Endothelial cell (in vitro differentiated cells): ENCODE results near the gene DNAH5. TPM values are rescaled to one million over a fixed set of nuclear protein-coding genes. Genes with fewer than 3 reads are reported as not detected.
"Not testable (repeated sequence)": the region's sequence is repeated elsewhere in the genome, so short reads cannot be mapped to it uniquely, and the experiment has no call there.

Source experiments
- DNase-seq: peaks from one replicate; pipeline ENCODE4 v3.0.0; 2021; ENCODE audit warnings: low spot score
- H3K27ac Mint-ChIP-seq: one replicate; pipeline ENCODE4 v1.8.0; 2021; ENCODE audit warnings: mixed read lengths, inconsistent platforms; ENCODE audit not compliant: unreplicated experiment
- H3K27me3 Mint-ChIP-seq: one replicate; pipeline ENCODE4 v1.8.0; 2021; ENCODE audit warnings: mild to moderate bottlenecking, moderate library complexity, mixed read lengths, inconsistent platforms; ENCODE audit not compliant: unreplicated experiment
- H3K36me3 Mint-ChIP-seq: one replicate; pipeline ENCODE4 v1.8.0; 2021; ENCODE audit warnings: mild to moderate bottlenecking, low read depth, mixed read lengths, inconsistent platforms; ENCODE audit not compliant: unreplicated experiment
- H3K4me1 Mint-ChIP-seq: one replicate; pipeline ENCODE4 v1.8.0; 2021; ENCODE audit warnings: mild to moderate bottlenecking, mixed read lengths, inconsistent platforms; ENCODE audit not compliant: unreplicated experiment
- H3K4me3 Mint-ChIP-seq: one replicate; pipeline ENCODE4 v1.8.0; 2021; ENCODE audit warnings: mild to moderate bottlenecking, mixed read lengths, inconsistent platforms; ENCODE audit not compliant: unreplicated experiment
- H3K9me3 Mint-ChIP-seq: one replicate; pipeline ENCODE4 v1.8.0; 2021; ENCODE audit warnings: mixed read lengths, inconsistent platforms; ENCODE audit not compliant: unreplicated experiment
- total RNA-seq: library from RNA; stranded (reverse); fragmentation: NEBNext Ultra II Directional; extraction: Animal tissue kit (Norgen Biotek cat#: 25700); gene quantifications from one replicate; pipeline ENCODE4 v1.2.1, GENCODE V29; 2021; ENCODE audit not compliant: unreplicated experiment
- TF ChIP-seq, protein P1 (sequence below): fragments of 200-600 bp; sonication (generic); IDR thresholded peaks from one replicate; pipeline ENCODE4 v1.5.0; 2021; ENCODE audit warnings: antibody characterized with exemption; ENCODE audit not compliant: unreplicated experiment

DNAH5 gene
- total RNA-seq, 1 donor from 2014 or later: 0.80 TPM

DNA sequence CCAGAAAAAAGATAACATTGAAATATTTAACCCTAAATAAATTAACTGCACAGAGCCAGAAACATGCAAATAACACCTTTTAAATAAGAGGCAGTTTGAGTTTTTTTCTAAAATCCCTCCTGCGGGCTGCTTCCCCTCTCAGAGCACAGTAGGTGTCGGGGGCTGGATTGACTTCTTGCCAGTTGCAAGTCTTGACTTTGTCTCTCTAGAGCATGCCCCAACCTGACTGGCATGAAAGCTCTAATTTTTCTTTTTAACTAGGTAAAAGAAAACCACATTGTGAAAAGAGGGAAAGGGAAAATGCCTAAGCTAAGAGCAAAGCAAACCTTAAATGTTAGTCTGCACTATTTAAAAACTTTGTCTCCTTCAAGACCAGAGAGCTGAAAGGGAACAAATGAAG lies 46.4 kb upstream of the DNAH5 start:
- no peak overlapping the region for H3K4me3 Mint-ChIP-seq
- H3K4me1 Mint-ChIP-seq: no peaks in the 10 kb centered on the region
- H3K27me3 Mint-ChIP-seq: no peaks in the 10 kb centered on the region
- DNase-seq: no peak
- TF ChIP-seq, protein P1, sequence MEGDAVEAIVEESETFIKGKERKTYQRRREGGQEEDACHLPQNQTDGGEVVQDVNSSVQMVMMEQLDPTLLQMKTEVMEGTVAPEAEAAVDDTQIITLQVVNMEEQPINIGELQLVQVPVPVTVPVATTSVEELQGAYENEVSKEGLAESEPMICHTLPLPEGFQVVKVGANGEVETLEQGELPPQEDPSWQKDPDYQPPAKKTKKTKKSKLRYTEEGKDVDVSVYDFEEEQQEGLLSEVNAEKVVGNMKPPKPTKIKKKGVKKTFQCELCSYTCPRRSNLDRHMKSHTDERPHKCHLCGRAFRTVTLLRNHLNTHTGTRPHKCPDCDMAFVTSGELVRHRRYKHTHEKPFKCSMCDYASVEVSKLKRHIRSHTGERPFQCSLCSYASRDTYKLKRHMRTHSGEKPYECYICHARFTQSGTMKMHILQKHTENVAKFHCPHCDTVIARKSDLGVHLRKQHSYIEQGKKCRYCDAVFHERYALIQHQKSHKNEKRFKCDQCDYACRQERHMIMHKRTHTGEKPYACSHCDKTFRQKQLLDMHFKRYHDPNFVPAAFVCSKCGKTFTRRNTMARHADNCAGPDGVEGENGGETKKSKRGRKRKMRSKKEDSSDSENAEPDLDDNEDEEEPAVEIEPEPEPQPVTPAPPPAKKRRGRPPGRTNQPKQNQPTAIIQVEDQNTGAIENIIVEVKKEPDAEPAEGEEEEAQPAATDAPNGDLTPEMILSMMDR: no peak
- no peak overlapping the region for H3K27ac Mint-ChIP-seq
- H3K9me3 Mint-ChIP-seq: no peaks in the 10 kb centered on the region
- no peaks in the 10 kb centered on the region for H3K36me3 Mint-ChIP-seq

DNA sequence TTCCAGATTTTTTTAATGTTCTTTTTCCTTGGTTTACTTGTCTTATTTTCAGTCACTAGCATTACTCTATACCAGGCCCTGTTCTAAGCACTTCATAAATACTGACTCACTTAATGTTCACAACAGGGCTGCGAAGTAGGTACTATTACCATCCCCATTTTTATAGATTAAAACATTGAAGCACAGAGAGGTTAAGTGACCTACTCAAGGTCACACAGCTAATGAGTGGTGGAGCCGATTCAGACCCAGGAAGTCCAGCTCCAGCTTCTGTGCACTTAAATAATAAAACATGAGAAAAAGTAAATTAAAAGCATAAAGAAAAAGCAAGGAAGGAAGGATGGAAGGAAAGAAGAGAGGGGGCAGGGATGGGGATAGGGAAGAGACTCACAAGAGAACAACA lies 45.3 kb upstream of the DNAH5 start:
- no peaks in the 10 kb centered on the region for H3K4me1 Mint-ChIP-seq
- H3K36me3 Mint-ChIP-seq: no peaks in the 10 kb centered on the region
- no peak overlapping the region for H3K4me3 Mint-ChIP-seq
- no peaks in the 10 kb centered on the region for H3K9me3 Mint-ChIP-seq
- TF ChIP-seq, protein P1: no peak
- no peak overlapping the region for H3K27ac Mint-ChIP-seq
- no peaks in the 10 kb centered on the region for H3K27me3 Mint-ChIP-seq
- no peak for DNase-seq

DNA sequence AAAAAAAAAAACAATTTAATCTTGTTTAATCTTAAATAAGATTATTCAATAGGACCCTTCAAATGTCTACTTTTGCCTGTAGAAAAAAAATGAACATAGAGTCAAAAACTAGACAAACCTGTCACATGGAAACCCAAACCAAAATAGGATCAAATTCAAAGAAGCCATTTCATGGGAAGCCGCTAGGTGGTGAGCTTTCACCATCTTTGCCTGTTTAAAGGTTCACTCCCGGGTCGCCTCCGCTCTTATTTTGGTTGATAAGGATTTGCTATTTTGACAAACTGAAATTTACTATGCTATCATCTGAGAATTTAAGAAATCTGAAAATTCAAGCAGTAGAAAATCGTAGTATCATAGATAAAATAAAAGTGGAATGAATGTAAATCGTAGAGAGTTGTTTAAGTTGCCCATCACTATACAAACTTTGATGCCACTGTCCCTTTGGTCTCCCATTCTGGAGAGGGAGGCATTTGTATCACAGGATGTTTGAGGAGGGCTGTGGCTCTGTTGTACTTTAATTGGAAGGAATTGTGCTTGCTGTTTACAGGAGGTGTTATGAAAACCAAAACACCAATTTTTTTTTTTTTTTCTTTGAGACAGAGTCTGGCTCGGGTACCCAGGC lies 43.5 kb upstream of the DNAH5 start:
- Mint-ChIP-seq H3K4me1 (no peaks in the 10 kb centered on the region), H3K27ac (no peak overlapping the region), H3K27me3 (no peaks in the 10 kb centered on the region), H3K36me3 (no peaks in the 10 kb centered on the region), H3K9me3 (no peaks in the 10 kb centered on the region), H3K4me3 (no peak overlapping the region)
- DNase-seq: peak; percentile 66
- TF ChIP-seq, protein P1: peak; percentile 90

DNA sequence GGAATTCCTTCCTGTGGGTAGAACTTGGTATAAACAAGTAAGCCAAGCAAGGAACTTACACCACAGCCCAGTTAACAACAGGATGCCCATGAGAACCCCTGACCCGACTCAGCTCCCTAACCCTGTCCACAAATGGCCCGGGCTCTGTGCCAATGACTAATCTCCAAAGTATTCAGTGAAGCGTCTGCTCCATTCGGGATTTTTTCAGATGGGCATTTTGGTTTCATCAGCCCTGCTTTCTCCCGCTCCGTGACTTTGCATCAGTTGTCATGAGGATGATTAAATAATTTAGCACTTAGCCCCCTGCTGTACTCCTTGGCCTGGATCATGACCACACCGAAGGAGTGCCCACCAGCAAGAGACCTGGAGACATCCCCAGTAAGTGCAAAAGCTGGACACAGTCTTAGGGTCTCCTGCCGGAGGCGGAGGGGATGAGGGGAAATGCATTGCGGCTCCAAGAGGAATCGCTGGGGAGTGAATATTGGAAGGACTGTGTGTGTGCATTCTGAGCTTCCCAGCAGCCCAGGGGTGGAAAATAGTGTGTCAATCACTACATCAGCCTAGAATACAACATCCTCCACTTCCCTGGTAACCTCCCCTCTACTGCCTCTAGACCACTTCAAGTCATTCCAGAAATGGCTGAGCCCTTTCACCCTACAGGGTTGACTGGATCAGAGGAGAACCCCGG lies 41.4 kb upstream of the DNAH5 start:
- TF ChIP-seq, protein P1: no peak
- peaks cover under 1% of the 10 kb centered on the region for H3K27me3 Mint-ChIP-seq
- H3K9me3 Mint-ChIP-seq: no peaks in the 10 kb centered on the region
- H3K4me1 Mint-ChIP-seq: no peaks in the 10 kb centered on the region
- no peak overlapping the region for H3K27ac Mint-ChIP-seq
- no peak overlapping the region for H3K4me3 Mint-ChIP-seq
- H3K36me3 Mint-ChIP-seq: no peaks in the 10 kb centered on the region
- no peak for DNase-seq

DNA sequence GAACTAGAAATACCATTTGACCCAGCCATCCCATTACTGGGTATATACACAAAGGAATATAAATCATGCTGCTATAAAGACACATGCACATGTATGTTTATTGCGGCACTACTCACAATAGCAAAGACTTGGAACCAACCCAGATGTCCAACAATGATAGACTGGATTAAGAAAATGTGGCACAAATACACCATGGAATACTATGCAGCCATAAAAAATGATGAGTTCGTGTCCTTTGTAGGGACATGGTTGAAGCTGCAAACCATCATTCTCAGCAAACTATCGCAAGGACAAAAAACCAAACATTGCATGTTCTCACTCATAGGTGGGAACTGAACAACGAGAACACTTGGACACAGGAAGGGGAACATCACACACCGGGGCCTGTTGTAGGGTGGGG lies 40.4 kb upstream of the DNAH5 start:
- H3K36me3 Mint-ChIP-seq, H3K9me3 Mint-ChIP-seq, H3K4me3 Mint-ChIP-seq, H3K27ac Mint-ChIP-seq, DNase-seq, H3K27me3 Mint-ChIP-seq, H3K4me1 Mint-ChIP-seq: not testable (repeated sequence)
